Measurements from ENCODE around the gene CPSF7.

The CPSF7 gene

GRCh38 chr11:61370349-61371005, 59.3 kb downstream of the CPSF7 start:
- H3K27ac ChIP-seq: no peak overlapping the region

GRCh38 chr11:61369372-61370348, 60.1 kb downstream of the CPSF7 start:
- H3K27ac ChIP-seq: no peak overlapping the region

More at GRCh38 chr11:61370349-61371005, 59.3 kb downstream of the CPSF7 start:
- TF ChIP-seq CTCF (IDR thresholded peaks at IDR 0.05) (no peak), ZFX (IDR thresholded peaks at IDR 0.05; ENCODE audit: borderline replicate concordance) (no peak)

GRCh38 chr11:61368646-61369045, 61.1 kb downstream of the CPSF7 start:
- no peak overlapping the region for H3K27ac ChIP-seq
- TF ChIP-seq CTCF (IDR thresholded peaks at IDR 0.05) (no peak), ZFX (IDR thresholded peaks at IDR 0.05; ENCODE audit: borderline replicate concordance) (no peak)

More at GRCh38 chr11:61369372-61370348, 60.1 kb downstream of the CPSF7 start:
- TF ChIP-seq CTCF (IDR thresholded peaks at IDR 0.05): no peak
- TF ChIP-seq ZFX (IDR thresholded peaks at IDR 0.05; ENCODE audit: borderline replicate concordance): no peak

GRCh38 chr11:61367406-61367805, 62.4 kb downstream of the CPSF7 start:
- H3K27ac ChIP-seq: no peak overlapping the region
- no peak for TF ChIP-seq CTCF (IDR thresholded peaks at IDR 0.05)

- H3K27ac ChIP-seq: no peak overlapping the region
- TF ChIP-seq ZFX (IDR thresholded peaks at IDR 0.05; ENCODE audit: borderline replicate concordance): no peak
- TF ChIP-seq CTCF (IDR thresholded peaks at IDR 0.05): no peak
Observed at GRCh38 chr11:61364012-61364675, 65.6 kb downstream of the CPSF7 start.

- H3K27ac ChIP-seq: peak overlapping the region; percentile 98
Observed at GRCh38 chr11:61362542-61362875, 67.3 kb downstream of the CPSF7 start.

More at GRCh38 chr11:61362542-61362875, 67.3 kb downstream of the CPSF7 start:
- TF ChIP-seq CTCF (IDR thresholded peaks at IDR 0.05) (no peak), ZFX (IDR thresholded peaks at IDR 0.05; ENCODE audit: borderline replicate concordance) (no peak)
